Measurements from ENCODE around the gene TBL1XR1. TPM values are rescaled to one million over a fixed set of nuclear protein-coding genes. Genes with fewer than 3 reads are reported as not detected.

Gene TBL1XR1
- total and polyA plus RNA-seq, 2 of the 8 experiments (the other 6 are each of a cell fraction or from before 2014, with no cell fraction given) = 28.1 to 147 TPM

DNA sequence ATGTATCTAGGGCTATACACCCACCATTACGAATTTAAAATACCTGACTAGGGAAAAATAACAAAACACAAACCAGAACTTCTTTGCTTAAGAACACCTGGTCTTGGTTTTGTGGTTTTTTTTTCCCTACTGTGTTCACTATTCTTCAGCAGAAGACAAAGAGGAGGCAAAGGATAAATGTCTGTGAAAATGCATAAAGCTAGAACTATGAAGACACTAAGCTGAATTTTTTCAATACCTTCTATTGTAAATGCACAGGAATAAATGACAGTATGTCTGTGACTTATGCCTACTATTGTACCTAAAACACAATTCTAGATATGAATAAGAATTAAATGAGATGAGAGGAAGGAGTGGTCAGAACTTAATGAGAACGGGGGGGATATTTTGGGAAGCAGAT, 86.9 kb downstream of the TBL1XR1 start (continued):
- TF ChIP-seq CHD7 (IDR thresholded peaks at IDR 0.05; ENCODE audit: insufficient replicate concordance, low read length) = no peak
- no peak for TF ChIP-seq CEBPB (IDR thresholded peaks at IDR 0.05; ENCODE audit: low read depth, low read length)
- no peak for TF ChIP-seq HDAC6 (IDR thresholded peaks at IDR 0.05; ENCODE audit: low read depth, low read length)
- TF ChIP-seq TBP (IDR thresholded peaks at IDR 0.05; ENCODE audit: low read depth, low read length) = no peak
- TF ChIP-seq CBX5 (IDR thresholded peaks at IDR 0.05; ENCODE audit: low read depth, low read length) = no peak
- TF ChIP-seq POLR2AphosphoS5 (IDR thresholded peaks at IDR 0.05; ENCODE audit: low read depth, low read length) = no peak
- no peak for TF ChIP-seq MAX (IDR thresholded peaks at IDR 0.05)
- no peak for TF ChIP-seq HDAC2 (IDR thresholded peaks at IDR 0.05; ENCODE audit: borderline replicate concordance in 1 of 2, low read depth in 2 of 2, low read length in 2 of 2)
- TF ChIP-seq SIN3A (conservative IDR thresholded peaks at IDR 0.05 in 1 of 2, IDR thresholded peaks at IDR 0.05 in 1 of 2; ENCODE audit: low read depth in 1 of 2, low read length in 2 of 2) = no peak

Measured in H1 (cell line).